ENCODE results near the gene HHAT. TPM values are rescaled to one million over a fixed set of nuclear protein-coding genes. Genes with fewer than 3 reads are reported as not detected.

Gene HHAT
- total and polyA plus RNA-seq, 2 donors (not counting 3 experiments of a cell fraction or from before 2014, with no cell fraction given): 2.4 to 4.3 TPM

DNA sequence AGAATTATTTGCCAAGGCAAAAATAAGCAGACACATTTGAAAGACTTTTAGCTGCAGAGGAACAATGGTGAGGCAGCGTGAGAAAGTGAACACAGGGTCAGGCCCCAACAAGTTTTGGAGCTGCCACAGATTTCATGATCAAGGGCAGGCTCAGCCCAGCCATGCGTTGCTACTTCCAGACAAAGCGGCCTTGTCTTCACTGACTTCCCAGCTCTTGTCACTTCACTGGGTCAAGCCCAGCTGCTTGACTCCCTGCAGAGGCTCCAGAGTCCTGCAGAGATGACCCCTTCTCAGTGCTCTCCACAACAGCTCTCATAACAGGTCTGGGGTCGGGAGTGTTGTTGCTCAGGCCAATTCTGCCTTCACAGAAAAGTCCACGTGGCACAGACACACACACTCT lies 35.8 kb downstream of the HHAT start:
- TF ChIP-seq JUN (IDR thresholded peaks at IDR 0.05; ENCODE audit: borderline replicate concordance, insufficient read depth, insufficient read length, low read depth) (no peak), GATA2 (IDR thresholded peaks at IDR 0.05; ENCODE audit: insufficient read depth, insufficient read length, low read depth, low read length) (no peak), MAX (IDR thresholded peaks at IDR 0.05; ENCODE audit: insufficient read depth, insufficient read length) (no peak), MYC (IDR thresholded peaks at IDR 0.05; ENCODE audit: low read depth, low read length) (no peak), EZH2 (IDR thresholded peaks at IDR 0.05; ENCODE audit: borderline replicate concordance, low read depth, low read length, severe bottlenecking) (no peak)
- Histone ChIP-seq H3K27me3 (ENCODE audit: control insufficient read depth in 2 of 2, insufficient read depth in 2 of 2, low read length in 2 of 2) (no peaks in the 10 kb centered on the region), H2AFZ (ENCODE audit: low read depth, low read length) (no peak overlapping the region), H4K20me1 (replicated peaks; ENCODE audit: control insufficient read depth, extremely low read depth, insufficient read depth, low read length) (no peaks in the 10 kb centered on the region), H3K4me3 (replicated peaks in 1 of 3; ENCODE audit: insufficient read depth in 1 of 3, low read depth in 1 of 3, low read length in 3 of 3) (no peak overlapping the region), H3K9me1 (replicated peaks; ENCODE audit: control insufficient read depth, extremely low read depth, insufficient read depth, low read length) (no peaks in the 10 kb centered on the region), H3K36me3 (ENCODE audit: control insufficient read depth in 2 of 2, extremely low read depth in 1 of 2, insufficient read depth in 2 of 2, low read length in 2 of 2) (no peaks in the 10 kb centered on the region), H3K4me2 (ENCODE audit: insufficient read depth, low read length) (no peak overlapping the region), H3K27ac (ENCODE audit: insufficient read depth, low read depth, low read length) (no peak overlapping the region), H3K9ac (replicated peaks; ENCODE audit: extremely low read depth, insufficient read depth, low read length) (no peak overlapping the region), H3K79me2 (ENCODE audit: control insufficient read depth, insufficient read depth, low read length) (no peaks in the 10 kb centered on the region), H3K4me1 (ENCODE audit: control insufficient read depth, extremely low read depth, insufficient read depth, low read length) (no peaks in the 10 kb centered on the region), H3K9me3 (replicated peaks; ENCODE audit: control insufficient read depth, insufficient read depth, low read length) (no peaks in the 10 kb centered on the region)
- DNase-seq (ENCODE audit: low read depth, low spot score): no peak
- POLR2A ChIA-PET: no interaction called here
- no TSS peak for BruUV-seq (replicated peaks)
- no peak for FAIRE-seq
- CTCF ChIA-PET: interaction anchor here (0.6 to 3.5 kb wide), 3 partner anchors 9 to 226 kb away, joined by 4 to 16 read pairs (median 4); no protein-coding TSS in a partner anchor
- dilution Hi-C loops (cut with MboI; ENCODE audit: extremely low pct_ligation_motif_present, low sequenced_read_pairs) (loop anchor here (25.0 kb wide), 1 partner anchor 527 kb away; the partner anchor contains the start of gene UTP25), intact Hi-C loops (cut with micrococcal nuclease) (no loop called here)

- H3K36me3 ChIP-seq (ENCODE audit: control insufficient read depth in 2 of 2, extremely low read depth in 1 of 2, insufficient read depth in 2 of 2, low read length in 2 of 2): no peaks in the 10 kb centered on the region
- H3K4me3 ChIP-seq (replicated peaks in 1 of 3; ENCODE audit: insufficient read depth in 1 of 3, low read depth in 1 of 3, low read length in 3 of 3): no peak overlapping the region
- POLR2A ChIA-PET: no interaction called here
- dilution Hi-C loops (cut with MboI; ENCODE audit: extremely low pct_ligation_motif_present, low sequenced_read_pairs): loop anchor here (25.0 kb wide), 1 partner anchor 529 kb away; the partner anchor contains the start of gene UTP25
- intact Hi-C loops (cut with micrococcal nuclease): no loop called here
- H3K9me3 ChIP-seq (replicated peaks; ENCODE audit: control insufficient read depth, insufficient read depth, low read length): no peaks in the 10 kb centered on the region
- CTCF ChIA-PET: interaction anchor here (1.4 kb wide), 1 partner anchor 40 kb away, joined by 5 read pairs; no protein-coding TSS in a partner anchor
- no peaks in the 10 kb centered on the region for H3K27me3 ChIP-seq (ENCODE audit: control insufficient read depth in 2 of 2, insufficient read depth in 2 of 2, low read length in 2 of 2)
- no peak overlapping the region for H3K9ac ChIP-seq (replicated peaks; ENCODE audit: extremely low read depth, insufficient read depth, low read length)
- DNase-seq (ENCODE audit: low read depth, low spot score) (no peak), FAIRE-seq (no peak)
- H3K79me2 ChIP-seq (ENCODE audit: control insufficient read depth, insufficient read depth, low read length): no peaks in the 10 kb centered on the region
- H3K27ac ChIP-seq (ENCODE audit: insufficient read depth, low read depth, low read length): no peak overlapping the region
- H4K20me1 ChIP-seq (replicated peaks; ENCODE audit: control insufficient read depth, extremely low read depth, insufficient read depth, low read length): no peaks in the 10 kb centered on the region
- no peaks in the 10 kb centered on the region for H3K4me1 ChIP-seq (ENCODE audit: control insufficient read depth, extremely low read depth, insufficient read depth, low read length)
- TF ChIP-seq JUN (IDR thresholded peaks at IDR 0.05; ENCODE audit: borderline replicate concordance, insufficient read depth, insufficient read length, low read depth) (no peak), POLR2AphosphoS5 (IDR thresholded peaks at IDR 0.05; ENCODE audit: insufficient read depth, low read depth, low read length) (no peak), GATA2 (IDR thresholded peaks at IDR 0.05; ENCODE audit: insufficient read depth, insufficient read length, low read depth, low read length) (no peak), FOS (IDR thresholded peaks at IDR 0.05; ENCODE audit: borderline replicate concordance, insufficient read depth, low read length) (no peak), POLR2A (IDR thresholded peaks at IDR 0.05; ENCODE audit: low read depth, low read length) (no peak), CTCF (IDR thresholded peaks at IDR 0.05; ENCODE audit: extremely low read depth in 1 of 2, insufficient read depth in 1 of 2, low read depth in 1 of 2, low read length in 2 of 2) (no peak), MAX (IDR thresholded peaks at IDR 0.05; ENCODE audit: insufficient read depth, insufficient read length) (no peak), EZH2 (IDR thresholded peaks at IDR 0.05; ENCODE audit: borderline replicate concordance, low read depth, low read length, severe bottlenecking) (no peak), MYC (IDR thresholded peaks at IDR 0.05; ENCODE audit: low read depth, low read length) (no peak)
- no peaks in the 10 kb centered on the region for H3K9me1 ChIP-seq (replicated peaks; ENCODE audit: control insufficient read depth, extremely low read depth, insufficient read depth, low read length)
- H3K4me2 ChIP-seq (ENCODE audit: insufficient read depth, low read length): no peak overlapping the region
- H2AFZ ChIP-seq (ENCODE audit: low read depth, low read length): no peak overlapping the region
- BruUV-seq (replicated peaks): no TSS peak
These were observed 38.1 kb downstream of the HHAT start for GRCh38 chr1:210366767-210367166.
